GM08714 (cell line): ENCODE results near the gene TRIO.
A peak's percentile ranks its signal among the peaks of the same experiment; 100 is the strongest.

Source experiments
- H3K4me3 ChIP-seq: fragments of 200-500 bp; sonication (Bioruptor generic); 2 replicates; pipeline ENCODE4 v1.5.1; 2014; ENCODE audit warnings: mild to moderate bottlenecking, low read length, inconsistent platforms
- ZNF274 ChIP-seq: IDR thresholded peaks from 2 replicates; pipeline ENCODE4 v1.6.1; 2012; ENCODE audit warnings: mild to moderate bottlenecking, low read depth, low read length

TRIO gene

DNA sequence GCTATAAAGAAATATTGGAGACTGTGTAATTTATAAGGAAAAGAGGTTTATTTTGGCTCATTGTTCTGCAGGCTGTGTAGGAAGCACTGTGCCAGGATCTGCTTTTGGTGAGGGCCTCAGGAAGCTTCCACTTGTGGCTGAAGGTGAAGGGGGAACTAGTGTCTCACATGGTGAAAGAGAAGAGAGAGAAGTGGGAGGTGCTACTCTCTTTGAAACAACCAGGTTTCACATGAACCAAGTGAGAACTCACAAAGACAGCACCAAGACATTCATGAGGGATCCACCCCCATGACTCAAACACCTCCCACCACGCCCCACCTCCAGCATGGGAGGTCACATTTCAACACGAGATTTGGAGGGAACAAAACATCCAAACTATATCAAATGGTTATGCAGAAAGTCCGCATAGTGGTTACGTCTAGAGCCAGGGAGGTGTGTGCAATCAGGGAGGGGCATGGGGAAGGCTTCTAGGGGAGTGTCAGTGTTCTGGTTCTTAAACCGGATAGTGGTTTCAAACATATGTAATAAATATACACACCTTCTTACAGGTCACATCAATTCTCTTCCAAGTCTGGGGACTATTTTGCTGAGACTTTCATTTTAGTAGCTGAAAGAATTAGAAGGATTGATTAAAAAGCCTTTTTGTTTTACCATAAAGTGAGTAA lies 113.0 kb downstream of the TRIO start:
- TF ChIP-seq ZNF274 = peak; percentile 92
- no peak overlapping the region for H3K4me3 ChIP-seq

DNA sequence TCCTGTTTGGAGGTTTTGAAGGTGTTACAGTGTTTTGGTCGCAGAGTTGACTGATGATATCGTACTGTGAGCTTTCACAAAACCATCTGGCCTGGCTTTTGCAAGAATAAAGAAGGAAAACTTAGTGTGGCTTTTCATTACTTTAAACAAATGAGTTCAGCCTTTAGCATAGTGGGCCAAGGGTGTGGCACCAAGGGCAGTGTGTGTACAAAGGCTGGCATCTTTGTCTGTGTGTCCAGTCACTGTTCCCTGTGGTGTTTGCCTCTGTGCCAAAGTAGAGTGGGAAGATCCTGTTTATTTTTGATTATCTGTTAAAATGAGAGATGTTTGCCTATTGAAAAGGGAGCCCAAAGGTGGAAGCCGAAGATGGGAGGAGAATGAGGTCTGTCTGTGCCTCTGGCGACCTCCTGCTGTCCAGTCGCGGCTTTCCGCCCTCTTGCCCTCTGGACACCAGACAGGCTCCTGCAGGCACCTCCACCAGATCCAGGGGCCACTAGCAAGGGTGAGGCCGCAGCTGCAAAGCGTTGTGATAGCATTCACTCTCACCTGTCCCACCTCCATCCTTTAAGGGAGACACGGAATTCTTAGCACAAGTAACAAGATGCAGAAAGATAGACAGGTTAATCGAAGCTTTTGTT lies 113.7 kb downstream of the TRIO start:
- H3K4me3 ChIP-seq = no peak overlapping the region
- no peak for TF ChIP-seq ZNF274

DNA sequence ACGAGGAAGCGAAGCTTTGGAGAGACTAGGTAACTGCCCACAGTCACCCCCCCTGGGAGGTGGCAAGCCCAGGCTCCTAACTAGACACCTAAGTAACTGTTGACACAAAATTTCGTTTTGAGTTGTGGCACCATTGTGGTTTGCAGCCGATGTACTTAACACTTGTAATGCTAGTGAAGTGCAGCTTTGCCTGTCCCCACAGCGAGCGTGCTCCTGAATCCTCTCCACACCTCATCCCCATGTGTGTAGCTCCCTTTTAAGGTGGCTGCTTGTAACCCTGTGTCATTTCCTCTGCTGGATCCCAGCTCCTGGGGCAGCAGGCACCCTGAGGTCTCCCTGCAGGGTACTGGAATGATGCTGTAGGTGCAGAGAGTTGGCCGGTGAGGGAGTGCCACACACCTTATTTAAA lies 114.9 kb downstream of the TRIO start:
- H3K4me3 ChIP-seq = peak overlapping the region; percentile 25; the same call in 1 of the 2 replicates
- TF ChIP-seq ZNF274 = no peak

DNA sequence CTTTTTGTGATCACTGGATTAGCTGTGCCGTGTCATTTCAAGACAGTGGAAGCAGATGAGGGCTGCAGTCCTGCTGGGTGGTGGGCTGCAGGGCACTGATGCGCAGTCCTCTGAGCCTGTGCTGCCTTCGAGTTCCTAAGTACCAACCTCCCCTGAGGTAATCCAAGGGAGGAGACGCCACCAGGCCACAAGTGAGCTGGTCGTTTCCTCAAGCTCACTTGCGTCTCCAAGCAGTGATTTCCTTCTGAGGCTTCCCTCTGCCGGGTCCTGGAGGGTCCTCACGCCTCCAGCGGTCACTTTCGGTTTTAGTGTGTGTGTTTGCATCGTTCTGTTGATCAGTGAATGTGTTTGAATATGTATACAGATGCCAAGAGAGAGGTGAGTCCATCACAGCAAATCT lies 115.7 kb downstream of the TRIO start:
- no peak for TF ChIP-seq ZNF274
- H3K4me3 ChIP-seq = peak overlapping the region; percentile 25; the same call in 1 of the 2 replicates

DNA sequence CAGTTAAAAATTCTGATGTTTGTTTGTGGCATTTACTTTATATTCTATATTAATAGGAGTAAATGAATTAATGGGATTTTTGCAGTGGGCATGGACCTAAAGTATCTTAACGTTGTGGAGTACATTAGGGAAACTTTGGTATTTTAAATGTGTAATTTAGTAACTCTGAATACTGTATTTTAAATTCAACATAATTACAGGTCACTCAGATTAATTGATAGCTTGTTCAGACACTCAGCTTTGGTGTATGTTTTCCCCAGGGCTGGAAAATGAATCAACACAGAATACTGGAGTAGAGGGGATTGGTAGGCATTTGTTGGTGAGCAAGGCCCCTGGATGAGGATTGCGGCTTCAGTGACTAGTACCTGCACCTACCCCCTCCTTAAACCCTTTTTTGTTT lies 117.5 kb downstream of the TRIO start:
- H3K4me3 ChIP-seq = no peak overlapping the region
- TF ChIP-seq ZNF274 = no peak

DNA sequence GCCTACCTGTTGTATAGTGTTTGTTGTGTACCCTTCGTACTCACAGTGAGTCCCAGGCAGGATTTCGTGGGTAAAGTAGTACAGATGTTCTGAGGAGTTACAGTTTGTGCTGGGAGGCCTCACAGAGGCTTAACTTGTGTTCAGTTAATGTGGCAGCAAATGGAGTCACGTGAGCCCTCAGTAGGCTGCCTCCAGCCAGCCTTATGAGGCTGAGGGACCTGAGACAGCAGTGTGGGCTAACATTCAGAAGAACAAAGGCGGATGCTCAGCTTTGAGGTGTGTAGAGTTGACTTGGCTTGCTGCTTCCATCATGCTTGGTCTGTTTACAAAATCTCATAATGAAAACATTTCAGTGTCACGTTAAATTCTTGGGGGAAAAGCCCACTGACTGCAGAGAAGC lies 118.1 kb downstream of the TRIO start:
- H3K4me3 ChIP-seq = no peak overlapping the region
- no peak for TF ChIP-seq ZNF274

DNA sequence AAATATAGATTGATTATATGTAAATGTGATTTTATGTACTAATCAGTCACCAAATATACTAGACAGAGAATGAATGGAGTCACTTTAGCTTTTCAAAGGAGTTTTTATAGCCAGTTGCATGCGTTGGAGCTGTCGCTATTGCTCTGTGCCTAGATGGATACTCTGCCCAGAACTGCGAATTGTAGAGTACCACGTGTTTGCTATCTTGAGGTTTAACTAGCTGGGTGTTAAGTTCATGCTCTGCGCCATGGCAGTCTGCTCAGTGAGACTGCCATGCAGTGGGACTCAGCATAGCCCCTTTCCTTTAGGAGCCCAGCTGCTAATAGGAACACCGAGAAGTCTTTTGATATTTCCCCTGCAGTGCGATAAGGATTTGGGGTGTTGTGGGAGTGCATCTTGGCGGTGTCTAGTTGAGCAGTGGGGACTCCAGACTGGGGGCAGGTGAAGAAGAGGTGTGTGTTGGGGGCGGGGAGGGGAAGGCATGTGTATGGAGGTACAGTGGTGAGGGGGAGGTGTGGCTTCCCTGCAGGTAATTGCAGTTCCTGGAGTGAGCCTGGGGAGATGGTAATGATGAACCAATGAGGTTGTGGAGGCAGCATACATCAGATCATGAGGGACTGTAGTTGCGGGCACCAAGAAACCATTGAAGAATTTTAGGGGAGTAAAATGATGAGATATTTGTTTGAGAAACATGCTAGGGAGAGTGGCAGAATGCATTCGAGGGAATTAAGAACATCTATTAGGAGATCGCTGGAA lies 118.9 kb downstream of the TRIO start:
- TF ChIP-seq ZNF274 = no peak
- H3K4me3 ChIP-seq = no peak overlapping the region

DNA sequence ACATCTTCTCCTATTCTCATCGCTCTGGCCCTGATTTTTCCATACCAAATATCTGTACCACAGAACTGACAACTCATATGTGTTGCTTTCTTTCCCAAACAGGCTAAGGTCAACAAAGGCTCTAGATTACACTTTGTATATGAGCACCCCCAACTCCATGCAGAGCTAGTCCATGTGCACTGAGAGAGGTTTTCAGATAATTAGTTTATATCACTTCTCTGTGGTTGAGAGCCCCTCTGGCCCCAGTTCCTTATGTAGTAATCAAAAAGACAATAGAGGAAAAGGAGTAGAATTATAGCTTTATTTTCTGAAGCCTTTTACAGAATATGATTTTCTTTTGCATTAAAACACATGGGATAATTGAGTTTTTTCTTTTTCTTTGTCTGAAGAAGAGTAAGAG lies 120.0 kb downstream of the TRIO start:
- TF ChIP-seq ZNF274 = no peak
- no peak overlapping the region for H3K4me3 ChIP-seq

DNA sequence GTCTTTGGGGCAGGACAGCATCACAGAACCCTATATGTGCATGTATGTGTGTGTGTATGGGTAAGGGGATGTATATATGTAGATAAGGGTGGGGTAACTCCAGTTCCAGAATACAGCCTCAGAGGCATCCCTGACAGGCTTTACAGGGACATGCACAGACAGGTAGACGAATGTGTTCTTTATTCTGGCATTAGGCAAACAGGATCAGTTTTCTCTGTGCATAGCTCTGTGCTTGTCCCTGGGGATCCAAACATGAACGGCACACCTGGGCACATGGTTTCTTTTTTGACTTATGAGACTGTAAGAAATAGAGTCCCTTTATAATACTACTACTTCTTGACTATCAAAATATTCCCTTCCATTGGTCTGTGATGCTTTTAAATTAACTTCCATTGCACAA lies 120.6 kb downstream of the TRIO start:
- H3K4me3 ChIP-seq = no peak overlapping the region
- TF ChIP-seq ZNF274 = no peak

DNA sequence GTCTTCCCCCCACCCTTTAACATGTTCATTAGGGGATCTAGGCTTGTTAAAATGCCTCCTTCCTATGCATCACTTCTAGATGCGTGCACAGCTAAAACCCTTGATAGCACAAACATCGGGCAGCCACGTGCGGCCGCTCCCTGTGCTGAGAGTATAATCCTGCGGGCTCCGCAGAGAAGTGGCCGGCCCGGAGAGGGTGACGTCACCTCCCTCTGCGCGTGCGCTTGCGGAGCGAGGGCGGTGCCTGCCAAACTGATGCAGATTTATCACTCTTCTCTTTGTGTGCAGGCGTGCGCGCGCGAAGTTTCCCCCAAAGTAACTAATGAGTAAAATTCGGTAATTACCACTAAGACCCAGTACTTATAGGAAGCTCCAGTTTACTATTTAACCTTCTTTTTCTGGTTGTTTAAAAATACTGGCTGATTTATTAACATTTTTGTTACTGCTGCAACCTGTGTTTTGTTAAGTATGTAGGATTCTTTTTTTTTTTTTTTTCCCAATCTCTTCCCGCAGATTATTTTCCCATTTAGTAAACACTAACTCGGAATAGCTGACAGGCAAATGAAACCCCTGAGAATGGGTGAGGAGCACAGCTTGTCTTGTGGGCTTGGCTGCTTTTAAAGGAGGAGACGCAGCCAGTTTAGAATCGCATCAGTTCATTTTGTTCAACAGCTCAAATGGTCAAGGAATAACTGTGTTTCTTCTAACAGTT lies 121.6 kb downstream of the TRIO start:
- peak overlapping the region; percentile 54 for H3K4me3 ChIP-seq
- TF ChIP-seq ZNF274 = no peak

DNA sequence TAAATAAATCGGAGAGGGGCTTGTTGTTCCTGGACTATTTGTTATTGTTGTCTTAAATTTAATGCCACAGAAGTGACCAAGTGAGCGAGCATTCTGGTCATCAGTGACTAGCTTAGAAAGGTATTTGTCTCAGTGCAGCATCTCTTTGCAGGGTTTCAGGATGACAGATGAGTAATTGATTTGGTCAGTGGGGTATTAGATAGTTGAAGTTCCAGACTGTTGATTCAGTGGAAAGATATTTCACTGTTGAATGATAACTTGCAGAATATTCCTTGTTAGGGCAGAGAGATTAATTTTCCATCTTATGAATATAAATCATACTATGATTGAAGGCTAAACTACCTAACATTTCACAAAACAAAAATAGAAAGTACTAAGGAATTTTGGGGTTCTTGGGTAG lies 122.4 kb downstream of the TRIO start:
- no peak for TF ChIP-seq ZNF274
- no peak overlapping the region; the same call in 1 of the 2 replicates for H3K4me3 ChIP-seq

DNA sequence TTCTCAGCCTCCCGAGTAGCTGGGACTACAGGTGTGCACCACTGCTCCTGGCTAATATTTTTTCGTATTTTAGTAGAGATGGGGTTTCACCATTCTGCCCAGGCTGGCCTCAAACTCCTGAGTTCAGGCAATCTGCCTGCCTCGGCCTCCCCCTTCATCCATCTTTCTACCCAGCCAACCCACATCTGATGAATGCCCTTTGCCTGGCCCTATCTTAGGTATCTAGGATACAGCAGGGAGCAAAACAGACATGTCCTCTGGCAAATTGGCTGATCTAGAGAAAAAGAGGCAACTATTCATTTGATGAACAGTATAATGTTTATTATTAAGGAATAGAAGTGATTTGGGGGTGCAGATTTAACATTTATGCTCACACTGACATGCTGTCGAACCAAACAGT lies 123.0 kb downstream of the TRIO start:
- TF ChIP-seq ZNF274 = no peak
- H3K4me3 ChIP-seq = no peak overlapping the region

DNA sequence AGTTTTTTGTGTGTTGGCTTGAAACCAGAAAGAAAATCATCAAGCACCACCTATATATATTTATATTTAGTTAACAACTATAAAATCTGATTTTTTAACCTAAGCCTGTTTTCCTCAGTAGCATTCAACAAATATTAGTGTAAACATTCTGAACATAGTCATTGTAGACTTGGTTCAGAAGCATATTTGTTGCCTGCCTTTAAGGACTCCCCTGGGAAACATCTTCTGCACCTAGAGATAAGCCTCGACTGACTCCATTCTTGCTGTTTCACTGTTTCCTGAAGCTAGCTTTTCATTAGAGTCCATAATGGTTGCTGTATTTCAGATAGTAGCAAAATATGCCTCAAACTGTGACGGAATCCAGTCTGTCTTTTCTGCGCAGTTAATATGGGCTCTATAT lies 123.5 kb downstream of the TRIO start:
- TF ChIP-seq ZNF274 = no peak
- no peak overlapping the region for H3K4me3 ChIP-seq

DNA sequence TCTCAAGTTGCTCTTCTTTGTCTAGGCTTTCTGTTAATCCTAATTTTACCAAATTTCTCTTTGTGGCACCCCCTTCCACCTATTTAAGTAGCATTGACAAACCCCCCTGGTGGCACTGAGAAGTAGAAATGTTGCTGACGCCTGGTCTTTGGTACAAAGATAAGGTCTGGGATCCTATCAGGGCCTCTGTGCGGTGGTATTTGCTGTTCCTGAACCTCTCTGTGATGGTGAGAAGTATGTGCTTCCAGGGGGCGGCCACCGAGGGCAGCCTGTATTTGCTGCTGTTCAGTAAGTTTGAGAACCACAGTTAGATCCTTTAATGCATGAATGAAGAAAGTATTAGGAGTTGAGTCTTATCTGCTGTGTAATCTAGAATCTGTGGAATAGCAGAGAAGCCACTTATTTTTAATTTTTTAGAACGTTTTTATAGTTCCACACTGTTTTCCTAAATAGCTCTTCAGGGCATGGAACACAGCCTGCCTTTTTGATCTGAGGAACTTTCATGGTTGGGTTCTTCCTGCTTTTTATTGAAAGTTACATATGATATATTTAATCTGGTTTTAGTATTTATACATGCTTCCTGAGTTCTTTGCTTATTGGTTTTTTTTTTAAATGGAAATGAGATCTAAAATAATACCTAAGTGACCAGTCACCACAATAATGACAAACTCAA lies 124.2 kb downstream of the TRIO start:
- H3K4me3 ChIP-seq = no peak overlapping the region
- TF ChIP-seq ZNF274 = no peak
